ENCODE data around the gene APELA. TPM values are rescaled to one million over a fixed set of nuclear protein-coding genes. Genes with fewer than 3 reads are reported as not detected.

Gene APELA
- total RNA-seq, 1 experiment from 2014 or later = 140 TPM

GRCh38 chr4:164924670-164925238 is 47.8 kb downstream of the APELA start:
- Histone ChIP-seq H2BK12ac (ENCODE audit: insufficient read length, low read depth, low read length) (no peak overlapping the region), H3K23me2 (ENCODE audit: insufficient read length, low read depth, low read length, poor library complexity, severe bottlenecking) (no peaks in the 10 kb centered on the region), H4K91ac (ENCODE audit: insufficient read length, low read depth, low read length) (no peak overlapping the region), H3T11ph (ENCODE audit: low read length) (no peak overlapping the region), H2AFZ (ENCODE audit: low read length) (no peak overlapping the region), H4K5ac (ENCODE audit: insufficient read length, low read depth, low read length) (no peak overlapping the region), H3K27me3 (ENCODE audit: insufficient read depth, low read length) (no peaks in the 10 kb centered on the region), H2BK15ac (ENCODE audit: low read depth, low read length) (no peak overlapping the region), H3K4me1 (ENCODE audit: insufficient read depth, low read length) (no peaks in the 10 kb centered on the region), H3K14ac (ENCODE audit: insufficient read depth, low read length) (no peak overlapping the region), H3K79me1 (ENCODE audit: insufficient read depth, low read depth, low read length, poor library complexity, severe bottlenecking) (no peaks in the 10 kb centered on the region), H3K23ac (ENCODE audit: insufficient read length, low read depth, low read length) (no peak overlapping the region), H2BK120ac (ENCODE audit: low read depth, low read length, poor library complexity, severe bottlenecking) (no peak overlapping the region), H3K9me3 (ENCODE audit: control insufficient read depth, low read depth, low read length) (no peaks in the 10 kb centered on the region), H3K27ac (ENCODE audit: insufficient read length, low read depth, low read length) (no peak overlapping the region), H3K9ac (ENCODE audit: extremely low read depth, insufficient read length, low read length) (no peak overlapping the region), H4K20me1 (ENCODE audit: control insufficient read depth, insufficient read depth, insufficient read length) (no peaks in the 10 kb centered on the region), H3K4me2 (ENCODE audit: insufficient read depth, insufficient read length, low read length) (no peak overlapping the region), H4K8ac (replicated peaks; ENCODE audit: insufficient read length, low read depth, low read length) (no peak overlapping the region), H3K56ac (ENCODE audit: insufficient read length, low read depth, low read length) (no peak overlapping the region), H3K18ac (ENCODE audit: insufficient read length, low read depth, low read length) (no peak overlapping the region), H2BK5ac (ENCODE audit: insufficient read length, low read length) (no peak overlapping the region), H2BK20ac (ENCODE audit: low read depth, low read length, poor library complexity, severe bottlenecking) (no peak overlapping the region), H3K4ac (ENCODE audit: low read depth, low read length) (no peak overlapping the region), H3K79me2 (ENCODE audit: insufficient read depth, low read length) (no peaks in the 10 kb centered on the region), H2AK5ac (ENCODE audit: insufficient read length, low read length) (no peak overlapping the region)
- no peaks in the 10 kb centered on the region for H3K9me3 Mint-ChIP-seq
- H3K27me3 Mint-ChIP-seq (ENCODE audit: low read depth) = no peaks in the 10 kb centered on the region
- no peak for TF ChIP-seq CTCF (conservative IDR thresholded peaks at IDR 0.05)
- no CpG with 5 or more reads among the region's 3 CpGs for WGBS (ENCODE audit: extremely low coverage, insufficient read length, low lambda C conversion rate)
- H3K27ac Mint-ChIP-seq = no peak overlapping the region
- no peaks in the 10 kb centered on the region for H3K4me1 Mint-ChIP-seq
- no peaks in the 10 kb centered on the region for H3K36me3 Mint-ChIP-seq (ENCODE audit: insufficient read depth in 1 of 3, low read depth in 3 of 3)
- H3K4me3 Mint-ChIP-seq = no peak overlapping the region
- DNase-seq = no peak

Measured in H9 (cell line).